GM12878 (cell line): ENCODE measurements around the gene SGTA. TPM values are rescaled to one million over a fixed set of nuclear protein-coding genes. Genes with fewer than 3 reads are reported as not detected.
A peak's percentile ranks its signal among the peaks of the same experiment; 100 is the strongest.

Experiments used
- ATAC-seq: fragments of 200-7000 bp; cut with Tn5 transposase; 3 replicates; pipeline ENCODE4 v1.9.1; 2020; ENCODE audit warnings: mild to moderate bottlenecking, moderate library complexity
- BruUV-seq: library from RNA; stranded (reverse); fragments of 400-500 nt; replicated peaks from 2 replicates; lab custom pipeline; 2021; lab: Mats Ljungman, UMichigan
- CTCF ChIA-PET: fragments of 300-600 bp; sonication (Branson Sonifier 250); formaldehyde crosslinking; extraction: SDS; loops from one replicate; lab custom pipeline; 2021; ENCODE audit warnings: inconsistent platforms; lab: Yijun Ruan, JAX
- POLR2A ChIA-PET: fragments of 350-600 bp; formaldehyde crosslinking; extraction: SDS; loops from one replicate; lab custom pipeline; 2021; ENCODE audit warnings: inconsistent platforms; lab: Charles Lee
- RAD21 ChIA-PET: fragments of 300-600 bp; sonication (Branson Sonifier 250); formaldehyde crosslinking; loops from one replicate; lab custom pipeline; 2023; ENCODE audit warnings: antibody characterized with exemption; ENCODE audit not compliant: unreplicated experiment; lab: Charles Lee
- SMC1A ChIA-PET: fragments of 300-600 bp; sonication (Branson Sonifier 250); formaldehyde crosslinking; loops from one replicate; lab custom pipeline; 2023; ENCODE audit not compliant: unreplicated experiment, uncharacterized antibody; lab: Charles Lee
- DNase-seq: peaks from one replicate; pipeline ENCODE4 v3.0.0-alpha.2; 2011; ENCODE audit warnings: low read depth, low spot score
- FAIRE-seq: peaks from 3 replicates; lab custom pipeline; 2011; peaks lifted over from hg19 to GRCh38; lab: Jason Lieb, UNC
- H2AFZ ChIP-seq: 2 replicates; pipeline ENCODE4 v1.6.0; 2011; ENCODE audit warnings: low read depth, low read length, control low read depth; ENCODE audit not compliant: control insufficient read depth
- H3K27ac ChIP-seq: 2 replicates; pipeline ENCODE4 v1.5.1; 2011; ENCODE audit warnings: control low read depth; ENCODE audit not compliant: control insufficient read depth, insufficient read depth
- H3K27me3 ChIP-seq, 2 experiments: replicated peaks in 1 of 2; 2 replicates each; pipeline versions ENCODE4 v1.6.0 to v1.6.1; 2011; ENCODE audit warnings: low read length in 1 of 2; ENCODE audit not compliant: control insufficient read depth in 2 of 2, insufficient read depth in 2 of 2
- H3K36me3 ChIP-seq, 2 experiments: 2 replicates each; pipeline ENCODE4 v1.5.1; 2011; ENCODE audit warnings: low read length in 1 of 2; ENCODE audit not compliant: control insufficient read depth in 2 of 2, insufficient read depth in 2 of 2
- H3K4me1 ChIP-seq: 2 replicates; pipeline ENCODE4 v1.6.1; 2011; ENCODE audit warnings: mild to moderate bottlenecking, low read length, moderate library complexity, mixed read lengths; ENCODE audit not compliant: control insufficient read depth, insufficient read depth
- H3K4me2 ChIP-seq: 2 replicates; pipeline ENCODE4 v1.6.0; 2011; ENCODE audit warnings: control low read depth; ENCODE audit not compliant: control insufficient read depth, insufficient read depth
- H3K4me3 ChIP-seq: fragments of 200-600 bp; sonication (generic); 2 replicates; pipeline ENCODE4 v1.5.1; 2016
- H3K79me2 ChIP-seq: 2 replicates; pipeline ENCODE4 v1.6.0; 2011; ENCODE audit warnings: low read length; ENCODE audit not compliant: control insufficient read depth, insufficient read depth
- H3K9ac ChIP-seq: 2 replicates; pipeline ENCODE4 v1.8.0; 2011; ENCODE audit warnings: low read length, control low read depth, mixed read lengths; ENCODE audit not compliant: control insufficient read depth, insufficient read depth
- H3K9me3 ChIP-seq: replicated peaks from 3 replicates; pipeline ENCODE4 v1.5.1; 2011; ENCODE audit warnings: mild to moderate bottlenecking, low read length; ENCODE audit not compliant: control insufficient read depth, insufficient read depth
- H4K20me1 ChIP-seq: 2 replicates; pipeline ENCODE4 v1.6.0; 2011; ENCODE audit not compliant: control insufficient read depth, insufficient read depth
- ASH2L ChIP-seq: fragments of 300-600, 200-600 bp; sonication (generic); IDR thresholded peaks from 2 replicates; pipeline ENCODE4 v1.6.1; 2017; ENCODE audit warnings: low read depth, mild to moderate bottlenecking, borderline replicate concordance
- JUND ChIP-seq: IDR thresholded peaks from 2 replicates; pipeline ENCODE4 v1.6.1; 2012; ENCODE audit warnings: low read depth, mild to moderate bottlenecking, low read length, improper control_type of control experiment, moderate library complexity
- NR2C1 ChIP-seq: fragments of 450-650 bp; IDR thresholded peaks from 2 replicates; pipeline ENCODE4 v1.6.1; 2017; ENCODE audit warnings: antibody characterized with exemption, mild to moderate bottlenecking, moderate library complexity
- SUZ12 ChIP-seq: fragments of 200-600 bp; sonication (generic); IDR thresholded peaks from one replicate; pipeline ENCODE4 v1.6.1; 2018; ENCODE audit warnings: antibody characterized with exemption, mild to moderate bottlenecking; ENCODE audit not compliant: unreplicated experiment
- ZNF217 ChIP-seq: fragments of 450-650 bp; IDR thresholded peaks from 2 replicates; pipeline ENCODE4 v1.6.1; 2017; ENCODE audit warnings: antibody characterized with exemption, mild to moderate bottlenecking
- WGBS: methylation state at CpG from one replicate; pipeline ENCODE4 v1.1.6; 2016; ENCODE audit warnings: low lambda C conversion rate; ENCODE audit not compliant: insufficient replicate concordance, insufficient coverage; ENCODE audit errors: missing lambda C conversion rate; 5-methylcytosine and 5-hydroxymethylcytosine counted together
- in situ Hi-C: fragments of 300-500 bp; cut with MboI; formaldehyde crosslinking; loops from 9 replicates; pipeline ENCODE4 v1.14.3; 2018; ENCODE audit warnings: mixed read lengths
- intact Hi-C: fragments of 100-400 bp; cut with micrococcal nuclease; formaldehyde crosslinking; loops from one replicate; pipeline ENCODE4 v1.14.2; 2022; ENCODE audit not compliant: unreplicated experiment
- polyA plus RNA-seq, 11 experiments: library from polyadenylated mRNA; depleted of rRNA in 4 of 11; unstranded in 6 of 11; stranded (reverse) in 5 of 11; fragments of >200 nt; fragmentation: Nextera tagmentation in 4 of 11; fragmentation: Illumina TruSeq in 1 of 11; extraction: Ambion mirVana in 4 of 11; extraction: Trizol in 1 of 11; gene quantifications; 1 replicate in 1 of 11; 2 replicates in 10 of 11; pipeline versions ENCODE4 v1.2.1 to v1.2.3, GENCODE V29; 2011 to 2016; ENCODE audit warnings: inconsistent platforms in 2 of 11, missing spikeins in 2 of 11, low read depth in 1 of 11
- total RNA-seq, 4 experiments: library from RNA; depleted of rRNA in 3 of 4; stranded (reverse); fragments of >200 nt in 3 of 4; fragmentation: Illumina TruSeq in 1 of 4; extraction: Trizol in 1 of 4; gene quantifications; 2 replicates each; pipeline versions ENCODE4 v1.2.1 to v1.2.3, GENCODE V29; 2013 to 2021
- TF ChIP-seq, protein P1 (sequence below): IDR thresholded peaks from 2 replicates; pipeline ENCODE4 v1.6.1; 2011; ENCODE audit warnings: borderline replicate concordance, low read depth, mild to moderate bottlenecking, moderate library complexity, mixed read lengths, low read length; ENCODE audit not compliant: insufficient read depth; ENCODE audit errors: extremely low read length

The SGTA gene
- total and polyA plus RNA-seq, 10 of the 15 experiments (the other 5 are each of a cell fraction or from before 2014, with no cell fraction given): 2.0 to 102 (median 48.2) TPM

DNA sequence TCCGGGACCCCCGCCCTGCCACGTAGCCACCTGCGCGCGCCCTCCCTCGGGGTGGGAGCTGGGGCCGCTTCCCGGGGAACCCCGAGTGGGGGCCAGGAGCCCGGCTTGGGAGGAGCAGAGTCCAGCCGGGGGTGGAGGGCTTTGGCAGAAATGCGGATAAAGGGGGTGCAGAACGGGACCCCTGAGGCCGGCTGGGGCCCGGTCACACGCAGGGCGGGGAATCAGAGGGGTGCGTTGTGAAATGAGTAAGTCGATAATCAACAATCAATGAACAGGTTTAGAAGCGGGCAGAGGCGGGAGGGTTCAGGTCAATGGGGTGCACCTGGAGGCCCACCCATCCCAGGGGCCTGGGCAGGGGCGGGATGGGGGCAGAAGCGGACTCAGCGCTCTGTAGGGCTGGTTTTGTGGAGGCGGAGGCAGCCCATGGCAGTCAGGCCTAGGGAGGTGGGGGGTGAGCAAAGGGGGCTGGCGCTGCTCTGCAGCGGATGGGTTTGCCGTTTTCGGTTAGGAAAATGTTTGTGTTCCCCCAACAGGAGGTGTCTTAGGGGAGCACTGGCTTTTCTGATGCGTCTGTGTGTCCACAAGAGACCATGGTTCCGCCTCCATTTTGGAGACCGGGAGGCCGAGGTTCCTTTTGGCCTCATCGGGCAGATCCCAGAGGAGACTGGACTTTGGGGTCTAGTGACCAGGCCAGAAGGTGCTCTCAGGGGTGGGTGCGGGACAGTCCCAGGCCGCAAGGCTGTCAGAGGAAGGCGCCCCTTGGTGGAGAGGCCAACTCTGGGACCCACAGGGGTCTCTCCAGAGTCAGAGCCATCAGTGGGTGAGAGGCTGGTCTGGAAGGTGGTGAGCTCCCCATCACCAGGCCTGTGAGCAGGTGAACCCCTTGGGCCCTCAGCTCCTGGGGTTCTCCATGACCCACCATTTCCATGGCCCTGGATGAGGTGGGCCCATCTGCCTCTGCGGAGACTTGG is 61.2 kb downstream of the SGTA start:
- peaks cover 3 to 4% of the 10 kb centered on the region in 2 experiments; a peak in 1 of 4 replicates for H3K27me3 ChIP-seq
- in situ Hi-C loops: no loop called here
- ChIA-PET POLR2A (no interaction called here), SMC1A (no interaction called here), RAD21 (no interaction called here), CTCF (interaction anchor here (2.8 kb wide), 1 partner anchor 73 kb away, joined by 5 read pairs; no protein-coding TSS in a partner anchor)
- H3K27ac ChIP-seq: no peak overlapping the region
- no peaks in the 10 kb centered on the region for H3K36me3 ChIP-seq
- no peak overlapping the region for H3K4me3 ChIP-seq
- DNase-seq: no peak
- H3K4me1 ChIP-seq: no peaks in the 10 kb centered on the region
- TF ChIP-seq JUND (no peak), ASH2L (no peak), SUZ12 (peak; percentile 69), ZNF217 (no peak), NR2C1 (no peak)
- TF ChIP-seq, protein P1, sequence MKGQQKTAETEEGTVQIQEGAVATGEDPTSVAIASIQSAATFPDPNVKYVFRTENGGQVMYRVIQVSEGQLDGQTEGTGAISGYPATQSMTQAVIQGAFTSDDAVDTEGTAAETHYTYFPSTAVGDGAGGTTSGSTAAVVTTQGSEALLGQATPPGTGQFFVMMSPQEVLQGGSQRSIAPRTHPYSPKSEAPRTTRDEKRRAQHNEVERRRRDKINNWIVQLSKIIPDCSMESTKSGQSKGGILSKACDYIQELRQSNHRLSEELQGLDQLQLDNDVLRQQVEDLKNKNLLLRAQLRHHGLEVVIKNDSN: no peak
- 57% methylated on average over 26 of the region's 39 CpGs for WGBS
- no peaks in the 10 kb centered on the region for H3K79me2 ChIP-seq
- no peak for FAIRE-seq
- H3K9me3 ChIP-seq: no peaks in the 10 kb centered on the region
- intact Hi-C loops: no loop called here
- ATAC-seq: no peak
- H3K9ac ChIP-seq: no peak overlapping the region
- BruUV-seq: no TSS peak
- H4K20me1 ChIP-seq: no peaks in the 10 kb centered on the region
- H3K4me2 ChIP-seq: peak overlapping the region; percentile 17; the same call in 1 of the 2 replicates
- H2AFZ ChIP-seq: no peak overlapping the region; the same call in 1 of the 2 replicates
